Measurements from ENCODE around the gene PITPNM3. TPM values are rescaled to one million over a fixed set of nuclear protein-coding genes. Genes with fewer than 3 reads are reported as not detected.

Gene PITPNM3
- total RNA-seq, 2 donors from 2014 or later, result 11.3 to 18.2 TPM

DNA sequence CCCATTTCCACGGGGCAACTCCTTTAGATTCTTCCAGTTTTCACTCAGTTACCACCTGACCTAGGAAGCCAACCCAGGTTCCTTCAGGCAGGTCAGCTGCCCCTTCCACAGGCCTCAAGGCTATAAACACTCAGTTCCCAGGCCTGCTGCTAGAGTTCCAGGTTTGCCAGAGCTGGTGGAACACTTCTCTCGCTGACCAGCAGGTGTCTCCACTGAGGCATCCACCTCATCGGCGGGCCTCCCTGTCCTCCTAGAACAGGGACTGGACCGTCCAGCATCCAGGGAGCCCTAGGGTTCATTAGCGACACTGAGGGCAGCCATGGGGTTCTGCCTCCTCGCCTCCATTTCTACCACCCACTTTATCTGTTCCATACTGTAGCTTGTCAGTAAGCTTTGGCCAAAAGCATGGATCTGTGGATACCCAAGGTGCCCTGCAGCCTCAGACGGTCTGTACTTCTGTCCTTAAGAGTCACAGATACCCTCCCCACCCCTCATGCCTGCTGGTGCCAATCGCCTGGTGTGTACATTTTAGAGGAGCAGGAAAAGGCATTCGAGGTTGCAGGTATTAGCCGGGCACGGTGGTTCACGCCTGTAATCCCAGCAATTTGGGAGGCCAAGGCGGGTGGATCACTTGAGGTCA is 83.1 kb downstream of the PITPNM3 start:
- DNase-seq, result peak; percentile 82
- Histone ChIP-seq H3K4me1 (no peaks in the 10 kb centered on the region), H3K9ac (ENCODE audit: low read depth in 2 of 2, low read length in 2 of 2) (no peak overlapping the region), H3K27me3 (no peaks in the 10 kb centered on the region), H3K9me3 (no peaks in the 10 kb centered on the region), H3K4me3 (no peak overlapping the region), H3K36me3 (no peaks in the 10 kb centered on the region), H3K27ac (no peak overlapping the region)
- peak; percentile 94 for TF ChIP-seq CTCF (IDR thresholded peaks at IDR 0.05)
- intact Hi-C loops (cut with DNase I), result loop anchor here (5.0 to 10.0 kb wide), 2 partner anchors 92 to 174 kb away; no protein-coding TSS in a partner anchor

DNA sequence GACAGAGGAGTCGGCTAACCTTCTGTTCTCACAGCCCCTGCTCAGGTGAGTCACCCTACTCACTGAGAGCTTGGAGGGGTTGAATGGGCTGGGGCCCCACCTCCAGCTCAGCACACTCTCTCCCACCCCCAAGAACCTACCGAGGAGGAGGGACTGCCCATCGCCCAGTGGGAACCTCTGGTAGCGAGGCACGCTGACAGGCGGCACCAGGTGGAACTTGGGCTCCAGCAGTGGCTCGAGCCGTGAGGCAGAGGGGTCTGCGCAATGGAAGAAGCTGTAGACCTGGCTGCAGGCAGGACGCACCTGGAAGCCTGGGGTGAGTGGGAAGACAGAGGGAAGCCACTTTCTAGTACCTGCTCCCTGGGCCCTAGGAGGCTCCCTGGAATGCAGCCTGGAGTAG is 83.8 kb downstream of the PITPNM3 start:
- intact Hi-C loops (cut with DNase I), result loop anchor here (5.0 to 10.0 kb wide), 2 partner anchors 92 to 175 kb away; no protein-coding TSS in a partner anchor

GRCh38 chr17:6471531-6472465 is 84.6 kb downstream of the PITPNM3 start:
- H3K27ac ChIP-seq, result no peak overlapping the region
- intact Hi-C loops (cut with DNase I), result loop anchor here (5.0 to 10.0 kb wide), 2 partner anchors 93 to 176 kb away; no protein-coding TSS in a partner anchor
- no peaks in the 10 kb centered on the region for H3K36me3 ChIP-seq
- no peak for DNase-seq
- no peak overlapping the region for H3K9ac ChIP-seq (ENCODE audit: low read depth in 2 of 2, low read length in 2 of 2)
- no peaks in the 10 kb centered on the region for H3K4me1 ChIP-seq
- no peak for TF ChIP-seq CTCF (IDR thresholded peaks at IDR 0.05)
- H3K4me3 ChIP-seq, result no peak overlapping the region
- H3K9me3 ChIP-seq, result no peaks in the 10 kb centered on the region
- H3K27me3 ChIP-seq, result no peaks in the 10 kb centered on the region

More for the DNA sequence above, 83.8 kb downstream of the PITPNM3 start:
- no peak for TF ChIP-seq CTCF (IDR thresholded peaks at IDR 0.05)
- Histone ChIP-seq H3K9me3 (no peaks in the 10 kb centered on the region), H3K27ac (no peak overlapping the region), H3K9ac (ENCODE audit: low read depth in 2 of 2, low read length in 2 of 2) (no peak overlapping the region), H3K4me1 (no peaks in the 10 kb centered on the region), H3K27me3 (no peaks in the 10 kb centered on the region), H3K36me3 (no peaks in the 10 kb centered on the region), H3K4me3 (no peak overlapping the region)
- DNase-seq, result no peak

DNA sequence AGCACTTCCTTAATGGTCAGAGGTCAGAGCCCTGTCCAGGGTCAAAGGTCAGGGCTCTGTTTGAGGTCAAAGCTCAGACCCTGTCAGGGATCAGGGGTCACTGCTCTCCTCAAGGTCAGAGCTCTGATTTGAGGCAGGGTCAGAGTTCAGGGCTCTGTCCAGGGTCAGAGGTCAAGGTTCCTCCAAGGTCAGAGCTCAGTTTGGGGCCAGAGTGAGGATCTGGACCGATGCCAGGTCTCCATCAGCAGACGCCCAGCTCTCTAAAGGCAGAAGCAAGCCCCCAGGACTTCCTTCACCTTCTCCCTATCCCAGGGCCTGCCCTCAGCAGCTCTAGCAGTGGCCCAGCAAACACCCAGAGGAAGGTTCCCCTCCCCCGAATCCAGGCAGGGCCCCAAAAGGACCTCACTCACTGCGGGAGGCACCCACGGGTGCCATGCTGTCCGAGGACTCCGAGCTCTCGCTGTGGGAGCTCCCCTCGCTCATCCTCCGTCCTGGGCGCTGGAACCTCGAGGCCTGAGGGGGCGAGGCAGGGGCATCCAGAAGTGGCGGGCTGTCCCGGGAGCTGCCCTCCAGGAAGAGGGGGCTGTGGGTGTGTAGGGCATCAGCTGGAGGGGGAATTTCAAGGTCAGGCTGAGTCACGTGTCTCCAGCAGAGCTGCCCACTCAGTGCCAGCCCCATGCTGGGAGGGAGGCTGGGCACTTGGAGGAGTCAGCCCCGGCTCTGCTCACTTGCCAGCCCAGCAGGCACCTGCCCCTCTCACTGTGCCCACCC is 85.4 kb downstream of the PITPNM3 start:
- DNase-seq, result no peak
- Histone ChIP-seq H3K9ac (ENCODE audit: low read depth in 2 of 2, low read length in 2 of 2) (no peak overlapping the region), H3K27ac (no peak overlapping the region), H3K9me3 (no peaks in the 10 kb centered on the region), H3K4me1 (no peaks in the 10 kb centered on the region), H3K27me3 (no peaks in the 10 kb centered on the region), H3K4me3 (no peak overlapping the region), H3K36me3 (no peaks in the 10 kb centered on the region)
- intact Hi-C loops (cut with DNase I), result loop anchor here (5.0 to 10.0 kb wide), 2 partner anchors 94 to 176 kb away; no protein-coding TSS in a partner anchor
- no peak for TF ChIP-seq CTCF (IDR thresholded peaks at IDR 0.05)

All from colonic mucosa (tissue), 4 donors.